GM19452 (cell line): ENCODE results near the gene CGB3.

ENCODE experiments used
- ATAC-seq: cut with Tn5 transposase; IDR thresholded peaks from one replicate; pipeline ENCODE4 v1.9.1; 2021; ENCODE audit not compliant: unreplicated experiment

Gene CGB3

DNA sequence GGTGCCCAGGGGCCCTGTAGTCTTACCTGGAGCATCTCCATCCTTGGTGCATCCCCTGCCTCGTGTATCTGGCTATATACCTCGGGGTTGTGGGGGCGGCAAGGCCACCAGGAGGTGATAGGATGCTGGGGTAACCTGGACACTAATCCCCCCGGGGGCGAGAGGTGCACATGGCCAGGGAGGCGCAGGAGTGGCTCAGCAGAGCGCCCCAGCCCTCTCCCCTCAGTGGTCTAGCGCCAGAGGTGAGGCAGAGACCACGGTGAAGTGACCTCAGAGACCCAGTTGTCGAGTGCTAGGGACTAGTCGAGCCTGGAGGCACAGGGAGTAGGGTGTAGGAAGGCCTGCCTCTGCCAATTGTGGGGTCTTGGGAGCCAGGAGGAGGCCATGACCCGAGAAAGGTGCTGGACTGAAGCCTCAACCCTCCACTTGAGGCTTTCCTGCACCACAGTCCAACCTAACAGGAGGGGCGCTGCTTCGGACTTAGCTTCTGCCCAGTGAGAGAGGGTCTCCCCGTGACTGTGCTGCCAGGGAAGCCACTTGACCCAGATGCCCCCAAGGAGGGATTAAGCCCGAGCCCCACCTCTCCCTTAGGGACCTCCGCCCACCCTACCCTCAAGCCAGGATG, 7.0 kb downstream of the CGB3 start, which contains the start of gene LHB:
TSS of gene LHB (minus strand) at position 51 of the 625 bp plus-strand sequence. CDS start at position 41, 10 bp downstream.
- no peak for ATAC-seq

DNA sequence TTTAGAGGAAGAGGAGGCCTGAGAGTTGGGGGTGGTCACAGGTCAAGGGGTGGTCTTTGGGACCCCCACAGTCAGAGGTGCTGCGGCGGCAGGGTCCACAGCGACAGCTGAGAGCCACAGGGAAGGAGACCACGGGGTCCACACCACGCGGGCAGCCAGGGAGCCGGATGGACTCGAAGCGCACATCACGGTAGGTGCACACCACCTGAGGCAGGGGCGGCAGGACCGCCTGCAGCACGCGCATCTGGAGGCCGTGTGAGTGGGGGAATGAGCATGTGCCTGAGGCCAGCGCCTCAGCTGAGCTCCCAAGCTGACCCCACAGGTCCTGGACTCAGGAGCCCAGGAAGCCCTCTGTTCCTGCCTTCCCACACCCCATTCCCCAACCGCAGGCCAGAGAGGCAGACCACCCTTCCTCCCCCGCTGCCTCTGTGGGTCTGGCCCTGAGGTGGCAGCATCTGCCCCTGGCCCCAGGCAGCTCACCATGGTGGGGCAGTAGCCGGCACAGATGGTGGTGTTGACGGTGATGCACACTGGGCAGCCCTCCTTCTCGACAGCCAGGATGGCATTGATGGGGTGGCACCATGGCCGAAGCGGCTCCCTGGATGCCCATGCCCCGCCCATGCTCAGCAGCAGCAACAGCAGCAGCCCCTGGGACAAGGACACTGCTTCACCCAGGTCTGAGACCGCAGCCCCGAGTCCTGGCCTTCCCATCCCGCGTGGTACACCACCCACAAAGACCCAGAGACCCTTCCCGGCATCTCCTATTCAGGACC, 7.9 kb downstream of the CGB3 start:
- no peak for ATAC-seq

DNA sequence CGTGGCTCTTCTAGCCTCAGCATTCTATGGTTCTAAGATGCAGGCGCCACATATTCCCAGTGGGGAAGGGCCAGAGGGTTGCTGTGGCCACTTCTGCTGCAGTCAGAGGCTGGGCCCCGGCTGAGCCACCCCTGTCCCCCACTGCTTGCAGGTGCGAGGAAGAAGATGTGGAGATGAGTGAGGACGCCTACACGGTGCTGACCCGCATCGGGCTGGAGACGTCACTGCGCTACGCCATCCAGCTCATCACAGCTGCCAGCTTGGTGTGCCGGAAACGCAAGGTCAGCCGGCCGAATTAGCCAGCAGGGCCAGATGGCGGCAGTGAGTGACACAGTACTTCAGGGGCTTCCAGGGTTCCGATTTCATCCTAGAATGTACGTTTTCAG, 9.3 kb downstream of the CGB3 start:
- ATAC-seq: no peak

DNA sequence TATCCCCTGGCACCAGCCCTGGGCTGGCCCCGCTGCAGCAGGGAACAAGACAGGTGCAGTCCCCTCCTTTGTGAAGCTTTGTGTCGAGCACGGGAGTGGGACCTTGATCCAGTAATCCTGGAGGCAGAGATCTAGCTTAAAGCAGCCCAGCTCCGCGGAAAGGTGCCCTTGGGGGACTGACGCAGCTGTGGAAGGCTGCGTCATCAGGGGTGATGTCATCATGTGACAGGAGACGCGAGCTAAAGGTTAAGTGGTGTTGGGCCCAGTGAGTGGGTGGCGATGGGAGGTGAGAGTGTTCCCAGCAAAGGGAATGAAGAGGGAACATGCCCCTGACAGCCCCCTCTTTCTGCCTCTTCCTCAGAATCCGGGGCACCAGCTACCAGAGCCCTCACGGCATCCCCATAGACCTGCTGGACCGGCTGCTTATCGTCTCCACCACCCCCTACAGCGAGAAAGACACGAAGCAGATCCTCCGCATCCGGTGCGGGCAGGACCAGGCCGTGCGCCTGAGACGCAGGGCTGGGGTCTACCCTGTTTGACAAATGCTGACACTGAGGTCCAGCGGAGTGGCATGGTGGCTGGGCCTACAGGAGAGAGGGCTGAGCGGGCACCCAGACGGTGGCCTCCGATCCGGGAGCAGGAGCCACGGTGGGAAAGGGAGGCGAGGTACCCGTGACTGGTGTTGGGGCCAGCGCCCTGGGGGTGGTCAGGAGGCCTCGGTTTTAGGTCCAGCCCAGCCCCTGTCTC, 9.8 kb downstream of the CGB3 start:
- no peak for ATAC-seq

DNA sequence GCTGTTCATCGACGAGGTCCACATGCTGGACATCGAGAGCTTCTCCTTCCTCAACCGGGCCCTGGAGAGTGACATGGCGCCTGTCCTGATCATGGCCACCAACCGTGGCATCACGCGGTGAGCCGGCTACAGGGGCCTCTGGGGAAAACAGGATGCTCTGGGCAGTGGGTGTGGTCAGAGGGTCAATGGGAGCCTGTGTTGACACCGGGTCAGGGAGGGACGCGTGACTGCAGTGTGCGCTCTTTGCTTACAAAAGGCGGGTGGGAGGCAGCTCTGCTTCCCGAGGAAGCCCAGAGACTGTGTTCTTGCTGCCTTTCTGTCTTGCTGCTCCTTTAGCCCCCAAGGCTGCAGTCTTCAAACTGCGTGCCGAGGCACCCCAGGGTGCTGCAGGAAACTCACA, 12.9 kb downstream of the CGB3 start:
- no peak for ATAC-seq

DNA sequence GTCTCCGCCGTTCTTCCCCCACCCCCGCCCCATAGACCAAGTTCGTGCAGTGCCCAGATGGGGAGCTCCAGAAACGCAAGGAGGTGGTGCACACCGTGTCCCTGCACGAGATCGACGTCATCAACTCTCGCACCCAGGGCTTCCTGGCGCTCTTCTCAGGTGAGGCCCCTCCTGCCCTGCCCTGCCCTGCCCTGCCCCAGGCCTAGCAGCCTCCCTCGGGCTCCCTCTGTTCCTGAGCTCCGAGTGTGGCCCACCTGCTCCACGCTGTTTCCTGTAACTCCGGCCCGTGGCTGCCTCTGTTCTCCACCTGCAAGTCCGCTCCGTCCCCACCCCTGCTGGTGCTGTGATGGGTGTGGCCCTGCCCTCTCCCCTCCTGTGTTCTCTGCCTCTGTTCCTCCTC, 13.7 kb downstream of the CGB3 start:
- no peak for ATAC-seq

DNA sequence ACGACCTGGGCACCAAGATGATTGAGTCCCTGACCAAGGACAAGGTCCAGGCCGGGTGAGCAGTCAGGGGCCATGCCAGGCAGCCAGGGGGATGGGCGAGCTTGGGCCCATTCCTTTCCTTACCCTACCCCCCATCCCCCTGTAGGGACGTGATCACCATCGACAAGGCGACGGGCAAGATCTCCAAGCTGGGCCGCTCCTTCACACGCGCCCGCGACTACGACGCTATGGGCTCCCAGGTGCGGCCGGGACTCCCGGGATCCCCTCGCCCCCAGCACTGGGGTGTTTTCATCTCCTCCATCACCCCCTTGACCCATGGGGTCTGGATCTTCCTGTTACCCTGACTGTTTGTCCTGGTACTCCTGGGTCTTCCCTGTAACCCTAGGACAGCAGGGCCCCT, 14.3 kb downstream of the CGB3 start:
- ATAC-seq: no peak

DNA sequence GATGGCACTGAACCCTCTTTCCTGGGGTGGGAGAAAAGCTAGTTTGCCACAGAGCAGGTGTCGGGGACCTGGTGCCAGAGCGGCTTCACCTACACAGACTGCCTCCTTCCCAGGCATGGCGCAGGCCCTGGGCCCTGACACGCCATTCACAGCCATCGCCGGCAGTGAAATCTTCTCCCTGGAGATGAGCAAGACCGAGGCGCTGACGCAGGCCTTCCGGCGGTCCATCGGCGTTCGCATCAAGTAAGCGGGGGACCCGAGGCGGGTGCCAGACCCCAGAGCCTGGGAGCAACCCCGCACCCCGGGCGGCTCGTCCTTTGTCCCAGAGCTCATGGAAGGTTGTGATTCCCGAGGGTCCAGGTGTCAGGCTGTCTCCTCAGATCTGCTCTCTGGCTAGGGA, 17.2 kb downstream of the CGB3 start:
- no peak for ATAC-seq

DNA sequence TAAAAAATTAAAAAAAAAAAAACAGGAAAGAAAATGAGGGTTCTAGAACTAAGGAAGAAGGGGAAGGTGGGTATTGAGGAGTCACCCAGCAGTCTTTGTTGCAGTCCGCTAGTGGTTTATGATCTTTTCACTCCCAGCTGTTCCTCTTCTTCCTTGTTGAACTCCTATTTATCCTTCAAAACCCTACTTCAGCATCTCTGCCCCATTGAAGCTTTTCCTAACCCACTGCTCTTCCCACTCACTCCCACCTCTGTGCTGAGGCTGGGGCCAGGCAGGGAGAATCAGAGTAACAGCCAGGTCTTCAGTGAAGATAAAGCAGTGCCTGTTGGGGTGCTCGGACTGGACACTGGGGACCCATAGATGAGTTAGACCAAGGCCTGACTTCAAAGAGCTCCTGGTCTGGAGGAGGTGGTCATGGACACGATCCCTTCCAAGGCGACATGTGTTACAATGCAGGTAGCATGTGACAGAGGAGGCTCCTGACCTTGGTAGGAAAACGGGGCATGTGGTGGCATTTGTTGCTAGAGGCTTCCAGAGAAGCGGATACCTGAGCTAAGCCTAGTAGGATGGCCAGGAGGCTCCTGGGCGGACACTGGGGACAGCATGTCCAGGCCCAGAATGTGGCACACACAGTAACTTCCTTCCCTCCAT, 19.0 kb downstream of the CGB3 start:
- no peak for ATAC-seq

DNA sequence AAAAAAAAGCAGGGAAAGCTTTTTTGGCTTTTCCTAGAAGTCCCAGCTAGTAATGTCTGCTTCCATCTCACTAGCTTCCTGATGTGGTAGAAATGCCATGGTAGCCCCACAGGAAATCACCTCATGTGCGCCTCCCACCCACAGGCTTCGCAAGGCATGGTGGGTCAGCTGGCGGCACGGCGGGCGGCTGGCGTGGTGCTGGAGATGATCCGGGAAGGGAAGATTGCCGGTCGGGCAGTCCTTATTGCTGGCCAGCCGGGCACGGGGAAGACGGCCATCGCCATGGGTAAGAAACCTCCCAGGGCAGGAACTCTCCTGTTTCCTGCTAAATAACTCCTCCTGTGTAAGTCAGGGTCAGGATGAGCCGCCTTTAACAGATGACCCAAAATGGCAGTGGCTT, 20.0 kb downstream of the CGB3 start:
- ATAC-seq: no peak

DNA sequence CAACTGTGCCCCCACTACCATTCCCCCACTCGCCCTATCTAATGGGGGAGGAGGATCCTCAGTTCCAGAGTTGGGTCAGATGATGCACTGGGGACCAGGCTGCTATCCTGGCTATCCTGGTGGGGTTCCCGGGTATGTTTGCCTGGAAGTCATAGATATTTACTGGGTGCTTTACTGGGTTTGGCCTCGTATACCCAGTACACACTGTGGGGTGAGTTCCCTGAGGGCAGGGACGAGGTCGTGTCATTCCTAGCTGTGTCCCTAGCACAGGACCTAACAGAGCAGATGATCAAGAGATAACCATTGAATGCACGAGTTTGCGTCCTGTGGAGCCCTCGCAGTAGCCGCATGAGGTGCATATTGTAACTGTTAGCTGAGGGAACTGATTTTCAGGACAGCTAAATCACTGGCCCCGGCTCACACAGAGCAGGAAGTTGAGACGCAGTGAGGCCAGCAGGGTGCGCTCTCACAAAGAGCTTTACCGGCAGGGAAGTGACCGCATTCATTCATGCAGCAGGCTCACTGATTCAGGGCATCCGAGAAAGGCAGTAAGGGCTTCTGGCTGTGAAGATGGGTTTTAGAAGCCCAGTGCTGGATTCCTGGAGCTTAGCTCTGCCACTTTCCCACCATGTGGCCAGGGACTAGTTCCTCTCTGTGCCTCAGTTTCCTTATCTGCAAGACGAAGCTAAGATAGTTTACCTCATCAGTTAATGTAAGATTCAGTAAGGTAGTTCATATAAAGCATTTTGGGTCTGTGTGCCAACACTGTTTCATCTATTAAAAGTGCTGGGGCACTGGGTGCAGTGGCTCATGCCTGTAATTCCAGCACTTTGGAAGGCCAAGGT, 24.4 kb downstream of the CGB3 start:
- no peak for ATAC-seq

DNA sequence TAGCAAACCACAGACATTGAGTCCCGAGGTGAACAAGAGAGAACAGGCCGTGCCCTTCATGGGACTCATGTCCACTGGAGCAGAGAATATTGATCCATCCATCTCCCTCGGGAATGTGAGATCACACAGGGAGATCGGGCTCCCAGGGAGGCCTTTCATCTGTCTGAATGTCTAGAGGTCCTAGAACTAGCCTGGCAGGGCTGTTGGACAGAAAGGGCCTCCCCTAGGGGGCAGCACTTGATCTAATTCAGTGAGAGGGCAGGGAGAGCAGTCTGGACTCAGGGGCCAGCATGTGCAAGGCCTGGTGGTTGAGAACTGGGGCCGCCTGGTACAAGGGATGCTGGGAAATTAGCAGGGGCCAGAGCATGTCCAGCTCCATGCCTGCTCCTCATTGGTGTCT, 26.2 kb downstream of the CGB3 start:
- ATAC-seq: no peak

DNA sequence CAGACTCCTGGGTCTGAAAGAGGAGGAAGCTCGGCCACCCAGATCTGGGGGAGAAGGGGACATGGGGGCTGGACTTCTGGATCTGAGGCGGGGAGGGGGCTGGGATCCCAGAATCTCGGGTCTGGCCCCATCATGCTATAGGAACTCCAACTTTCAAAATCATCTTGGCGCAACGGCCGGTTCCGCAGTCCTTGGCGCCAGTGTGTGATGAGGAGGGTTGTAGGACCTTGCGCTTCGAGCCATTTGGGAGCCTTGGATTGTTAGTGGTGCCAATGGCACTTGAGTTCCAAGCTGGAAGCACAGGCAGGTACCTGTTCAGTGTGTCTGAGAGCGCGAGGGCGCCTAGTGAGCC, 30.1 kb downstream of the CGB3 start:
- ATAC-seq: no peak

DNA sequence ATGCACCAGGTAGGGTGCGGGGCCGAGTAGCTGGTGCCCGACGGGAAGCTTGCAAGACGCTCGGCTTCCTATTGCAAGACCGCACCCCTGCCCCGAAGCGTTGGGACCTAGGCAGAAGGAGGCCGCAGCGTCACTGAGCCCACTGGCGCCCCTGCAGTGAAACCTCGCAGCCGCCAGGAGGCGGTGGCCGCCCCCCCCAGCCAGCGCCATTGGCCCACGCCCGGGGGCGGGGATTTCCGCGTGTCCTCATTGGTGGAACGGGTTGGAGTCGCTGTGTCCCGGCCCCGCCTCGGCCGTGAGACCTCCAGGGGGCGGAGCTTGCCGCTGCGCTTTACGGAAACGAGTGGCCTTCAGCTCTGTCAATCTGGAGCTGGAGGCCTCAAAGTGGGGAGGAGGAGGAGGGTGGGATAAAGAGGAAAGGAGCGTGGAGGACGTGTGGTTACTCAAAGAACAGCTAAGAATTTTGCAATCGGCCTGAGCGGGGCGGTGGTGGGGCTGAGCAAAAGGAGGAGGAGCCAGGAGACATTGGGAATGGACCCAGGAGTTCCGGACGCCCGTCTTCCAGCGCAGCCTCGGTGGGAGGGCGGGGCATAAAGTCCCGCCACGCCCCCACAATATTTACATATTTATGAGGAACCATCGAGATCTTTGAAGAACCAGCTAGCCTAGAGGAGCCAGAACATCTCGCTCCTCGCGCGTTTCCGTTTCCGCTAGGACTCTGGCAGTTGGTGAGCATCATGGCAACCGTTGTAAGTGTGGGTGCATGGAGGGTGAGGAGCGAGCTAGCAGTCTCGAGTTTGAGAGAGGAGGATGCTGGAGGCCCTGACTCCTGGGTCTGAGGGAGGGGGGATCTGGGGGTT, 30.7 kb downstream of the CGB3 start, which contains the start of the genes GYS1 and RUVBL2:
TSS of gene GYS1 (minus strand) at position 135 of the 860 bp plus-strand sequence. CDS start 197 bp downstream, outside the sequence.
TSS of gene RUVBL2 (plus strand) at position 713 of the 860 bp plus-strand sequence. CDS start at position 738, 25 bp downstream.
- ATAC-seq: peak; percentile 92

DNA sequence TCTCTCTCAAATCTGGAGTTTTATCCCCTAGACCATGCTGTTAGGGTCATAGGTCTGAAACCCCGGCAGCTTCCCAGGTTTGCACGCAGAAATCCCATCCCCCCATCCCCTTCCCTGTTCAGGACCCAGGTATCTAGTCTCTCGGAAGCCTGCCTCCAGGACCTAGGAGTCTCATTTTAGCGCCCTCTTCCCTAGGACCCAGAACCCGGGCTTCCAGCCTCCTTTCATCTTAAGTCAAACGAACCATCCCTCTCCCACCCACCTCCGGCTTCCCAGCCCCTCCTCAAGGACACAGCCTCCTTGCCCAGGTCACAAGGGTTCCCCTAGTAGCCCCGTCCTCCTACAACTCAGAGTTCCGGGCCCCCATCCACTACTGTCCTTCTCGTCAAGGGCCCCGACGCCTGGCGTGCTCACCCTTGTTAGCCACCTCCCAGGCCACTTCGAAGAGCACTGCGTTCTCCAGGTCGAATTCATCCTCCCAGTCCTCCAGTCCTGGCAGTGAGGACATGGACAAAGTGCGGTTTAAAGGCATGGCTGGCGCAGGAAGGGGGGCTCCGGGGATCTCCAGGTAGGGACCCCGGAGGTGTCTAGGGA, 31.5 kb downstream of the CGB3 start:
- ATAC-seq: no peak

DNA sequence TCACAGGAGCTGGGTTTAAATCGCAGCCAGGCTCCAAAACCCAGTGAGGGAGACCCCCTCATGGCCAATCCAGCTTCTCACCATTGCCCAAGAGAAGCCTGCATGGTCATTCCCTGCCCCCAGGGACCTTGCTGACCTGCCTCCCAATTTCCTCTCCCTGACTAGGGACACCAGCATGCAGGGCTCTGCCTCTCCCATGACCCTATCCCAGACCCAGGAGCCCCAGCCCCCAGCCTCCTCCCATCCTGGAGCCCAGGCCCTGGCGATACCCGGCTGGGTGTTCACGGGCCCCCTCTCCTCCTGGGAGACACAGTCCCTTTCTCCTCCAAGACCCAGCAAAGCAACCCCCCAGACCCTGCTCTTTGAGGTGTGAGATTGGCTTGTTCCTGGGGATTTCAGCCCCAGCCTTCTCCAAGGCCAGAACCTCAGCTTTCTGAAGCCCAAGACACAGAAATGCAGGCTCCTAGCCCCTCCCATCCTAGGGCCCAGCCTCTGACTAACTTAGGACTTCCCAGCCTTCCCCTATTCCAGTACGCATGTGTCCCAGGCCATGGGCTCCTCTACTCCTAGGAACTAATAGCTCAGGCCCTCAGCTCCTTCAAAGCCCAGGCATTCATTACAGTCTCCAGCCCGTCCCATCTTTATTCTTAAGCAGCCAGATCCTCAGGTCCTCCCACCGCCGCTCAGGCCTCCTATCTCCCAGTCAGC, 32.1 kb downstream of the CGB3 start:
- ATAC-seq: no peak

DNA sequence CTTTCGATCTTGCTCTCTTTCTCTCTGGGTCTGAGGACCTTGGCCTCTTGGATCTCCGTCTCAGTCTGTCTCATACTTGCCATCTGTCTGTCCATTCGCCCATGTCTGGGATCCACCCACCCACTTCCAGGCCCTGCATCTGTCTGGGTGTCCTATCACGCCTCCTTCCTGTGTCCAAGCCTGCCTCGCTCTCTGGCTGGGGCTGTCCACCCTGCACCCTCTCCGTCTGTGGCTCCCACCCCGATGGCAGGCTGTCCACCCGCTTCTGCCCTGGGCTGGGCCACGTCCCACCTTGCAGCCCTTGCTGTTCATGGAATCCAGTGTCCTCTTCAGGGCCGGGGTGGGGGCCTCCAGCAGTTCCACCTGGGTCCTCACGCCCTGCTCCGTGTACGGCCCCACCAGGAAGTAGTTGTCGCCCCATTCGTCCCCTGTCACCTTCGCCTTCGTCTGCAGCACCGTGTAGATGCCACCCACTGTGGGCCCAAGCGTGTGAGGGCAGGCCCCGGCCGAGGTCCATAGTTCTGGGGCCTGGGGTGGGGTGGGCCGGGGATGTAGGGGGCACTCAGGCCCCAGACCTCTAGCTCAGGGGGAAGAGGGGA, 33.0 kb downstream of the CGB3 start:
- no peak for ATAC-seq

DNA sequence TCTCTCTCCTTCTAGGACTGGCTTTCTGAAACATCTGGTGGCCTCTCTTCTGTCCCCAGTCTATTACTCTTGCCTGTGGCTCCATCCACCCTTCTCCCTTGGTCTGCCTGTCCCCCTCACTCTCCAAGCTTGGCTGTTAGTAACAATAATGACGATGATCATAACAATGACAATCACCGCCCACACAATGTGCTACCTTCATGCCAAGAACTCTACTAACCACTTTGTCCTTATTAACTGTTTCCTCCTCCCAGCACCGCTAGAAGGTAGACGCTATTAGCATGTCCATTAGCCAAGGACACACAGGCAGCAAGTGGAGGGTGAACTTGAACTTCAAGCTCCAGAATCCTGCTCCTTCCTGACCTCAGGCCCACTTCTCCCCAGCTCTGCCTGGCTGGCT, 33.7 kb downstream of the CGB3 start:
- ATAC-seq: no peak
